HG02981 (cell line): ENCODE results near the gene AGAP9.
A peak's percentile ranks its signal among the peaks of the same experiment; 100 is the strongest.
"Not testable (repeated sequence)": the region's sequence is repeated elsewhere in the genome, so short reads cannot be mapped to it uniquely, and the experiment has no call there.

Experiments used
- ATAC-seq: cut with Tn5 transposase; IDR thresholded peaks from one replicate; pipeline ENCODE4 v1.9.1; 2021; ENCODE audit warnings: mild to moderate bottlenecking, moderate library complexity; ENCODE audit not compliant: unreplicated experiment

AGAP9 gene

GRCh38 chr10:47523475-47523874, at the start of gene AGAP9:
Gene AGAP9, minus strand, starts transcription at chr10:47523638. Its CDS starts 112 bp downstream, at chr10:47523526.
- not testable (repeated sequence) for ATAC-seq

GRCh38 chr10:47571138-47571912, 47.9 kb upstream of the AGAP9 start:
- not testable (repeated sequence) for ATAC-seq

DNA sequence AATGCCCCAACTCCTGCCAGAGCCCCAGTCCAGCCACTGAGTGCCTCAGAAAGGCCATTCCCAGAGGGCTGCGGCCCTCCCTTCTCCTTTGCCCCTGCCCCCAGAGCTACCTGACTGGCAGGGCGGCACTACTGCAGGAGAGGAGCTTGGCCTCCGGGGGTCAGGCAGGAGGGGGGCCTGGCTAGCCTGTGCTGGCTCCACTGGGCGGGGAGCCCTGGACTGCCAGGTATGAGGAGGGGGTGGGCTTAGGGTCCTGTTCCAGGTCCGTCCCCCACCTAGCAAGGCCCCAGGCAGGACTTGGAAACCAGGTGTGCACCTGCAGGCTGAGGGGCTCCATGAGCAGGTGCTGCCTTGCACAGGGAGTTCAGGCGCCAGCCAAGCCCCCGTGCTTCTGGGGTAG, 43.3 kb upstream of the AGAP9 start:
- not testable (repeated sequence) for ATAC-seq

- not testable (repeated sequence) for ATAC-seq
Observed at GRCh38 chr10:47566108-47566699, 42.8 kb upstream of the AGAP9 start.

DNA sequence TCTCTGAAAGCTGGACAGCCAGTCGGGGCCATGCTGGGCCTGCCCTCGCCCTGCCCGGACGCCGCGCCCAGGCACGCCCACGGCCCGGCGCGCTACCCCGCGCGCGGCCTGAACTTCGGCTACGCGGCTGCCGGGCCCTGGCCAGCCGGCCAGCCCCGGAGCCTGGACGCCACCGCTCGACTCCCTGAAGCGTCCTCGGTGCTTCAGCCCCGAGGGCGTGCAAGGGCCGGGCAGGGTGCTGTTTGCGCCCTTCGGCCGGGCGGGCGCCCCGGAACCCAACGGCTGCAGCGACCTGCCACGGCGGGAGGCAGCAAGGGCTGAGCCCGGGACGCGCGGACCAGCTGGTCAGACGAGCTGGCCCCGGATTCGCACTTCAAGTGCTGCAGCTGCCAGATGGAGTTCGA, 42.1 kb upstream of the AGAP9 start:
- ATAC-seq: not testable (repeated sequence)

- not testable (repeated sequence) for ATAC-seq
Observed at GRCh38 chr10:47564953-47565352, 41.5 kb upstream of the AGAP9 start.

DNA sequence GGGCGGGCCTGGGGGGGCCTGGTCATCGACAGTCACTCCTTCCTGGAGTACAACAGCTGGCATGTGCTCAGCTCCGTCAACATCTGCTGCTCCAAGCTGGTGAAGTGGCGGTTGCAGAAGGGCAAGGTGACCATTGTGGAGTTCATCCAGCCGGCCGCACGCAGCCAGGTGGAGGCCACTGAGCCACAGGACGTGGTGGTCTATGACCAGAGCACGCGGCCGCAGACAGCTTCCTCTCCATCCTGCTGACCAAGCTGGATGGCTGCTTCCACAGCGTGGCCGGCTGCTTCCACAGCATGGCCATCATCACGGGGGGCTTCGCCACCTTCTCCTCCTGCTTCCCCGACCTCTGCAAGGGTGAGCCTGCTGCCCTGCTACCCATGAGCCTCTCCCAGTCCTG, 40.9 kb upstream of the AGAP9 start:
- ATAC-seq: not testable (repeated sequence)

DNA sequence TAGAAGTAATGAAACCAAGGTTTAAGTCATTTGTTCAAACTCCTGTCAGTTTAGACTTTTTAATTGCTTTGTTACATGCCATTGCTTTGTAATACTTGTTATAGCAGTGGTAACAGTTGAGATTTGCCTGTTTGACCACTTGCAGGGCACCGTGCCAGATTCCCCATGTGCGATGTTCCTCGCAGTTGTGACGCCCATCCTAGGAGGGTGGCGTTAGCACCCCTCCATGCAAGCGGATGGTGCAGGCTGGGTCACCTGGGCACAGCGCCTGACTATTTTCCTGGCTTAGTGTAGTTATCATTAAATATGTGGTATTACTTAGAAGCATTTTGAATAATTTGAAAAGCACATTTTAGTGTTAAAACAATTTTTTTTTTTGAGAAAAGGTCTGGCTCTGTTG, 37.0 kb upstream of the AGAP9 start:
- ATAC-seq: not testable (repeated sequence)

DNA sequence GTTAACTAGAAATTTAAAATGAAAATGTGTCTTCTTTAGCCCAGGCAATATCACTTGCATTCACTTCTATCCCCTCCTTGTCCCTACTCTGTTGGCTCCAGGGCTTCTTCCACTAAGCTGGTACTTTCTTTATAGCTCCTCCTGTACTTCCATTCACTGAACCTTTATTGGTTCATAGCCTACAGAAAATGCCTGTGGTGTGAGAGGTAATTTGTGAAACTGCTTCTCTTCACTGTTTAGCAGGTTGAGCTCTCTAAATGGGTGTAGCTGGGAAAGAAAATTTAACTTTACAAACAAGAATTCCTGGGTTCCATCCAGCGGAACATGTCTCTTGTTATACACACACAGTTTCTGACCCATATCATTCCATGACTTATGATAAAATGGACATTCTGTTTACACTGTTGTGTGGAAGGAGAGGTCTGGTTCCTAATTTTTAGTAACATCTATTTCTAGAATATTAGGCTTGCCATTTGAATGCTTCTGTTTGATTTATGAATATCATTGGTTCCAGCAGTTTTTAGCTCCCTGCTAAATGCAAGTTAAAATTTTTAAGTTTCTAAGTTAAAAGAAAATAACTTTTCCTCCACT, 36.4 kb upstream of the AGAP9 start:
- ATAC-seq: not testable (repeated sequence)

- not testable (repeated sequence) for ATAC-seq
Observed at GRCh38 chr10:47558109-47558508, 34.7 kb upstream of the AGAP9 start.

- ATAC-seq: not testable (repeated sequence)
Observed at GRCh38 chr10:47557616-47558015, 34.2 kb upstream of the AGAP9 start.

- ATAC-seq: not testable (repeated sequence)
Observed at GRCh38 chr10:47555334-47555733, 31.9 kb upstream of the AGAP9 start.

GRCh38 chr10:47554552-47554951, 31.1 kb upstream of the AGAP9 start:
- not testable (repeated sequence) for ATAC-seq

DNA sequence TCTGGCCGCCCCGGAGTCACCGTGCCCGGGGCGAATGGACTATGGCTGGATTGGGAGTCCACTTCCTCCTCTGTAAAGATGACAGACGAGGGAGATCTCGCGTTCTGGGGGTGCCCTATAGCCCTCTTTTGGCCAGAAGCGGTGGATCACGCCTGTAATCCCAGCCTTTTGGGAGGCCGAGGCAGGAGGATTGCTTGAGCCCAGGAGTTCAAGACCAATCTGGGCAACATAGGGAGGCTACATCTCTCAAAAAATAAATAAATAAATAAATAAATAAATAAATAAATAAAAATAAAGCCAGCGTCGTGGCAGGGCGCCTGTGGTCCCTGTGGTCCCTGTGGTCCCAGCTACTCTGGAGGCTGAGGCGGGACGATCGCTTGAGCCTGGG, 30.4 kb upstream of the AGAP9 start:
- ATAC-seq: not testable (repeated sequence)

GRCh38 chr10:47553214-47553859, 29.9 kb upstream of the AGAP9 start:
- ATAC-seq: peak; percentile 82

DNA sequence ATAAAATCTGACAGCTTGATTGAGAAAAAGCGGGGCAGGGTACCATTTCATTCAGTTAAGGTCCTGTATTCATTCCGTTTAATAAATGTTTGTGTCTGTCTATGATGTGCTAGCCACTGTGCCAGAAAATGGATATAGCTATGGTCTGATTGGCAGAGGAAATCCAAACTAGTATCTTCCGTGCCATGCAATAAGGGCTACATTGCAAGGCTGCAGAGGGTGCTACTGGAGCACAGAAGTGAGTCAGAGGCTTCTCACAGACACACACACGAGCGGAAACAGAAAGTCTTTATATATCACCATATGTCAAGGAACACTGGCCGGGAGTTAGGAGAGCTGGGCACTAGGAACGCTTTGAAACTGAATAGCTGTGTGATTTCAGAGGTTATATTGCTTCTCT, 29.3 kb upstream of the AGAP9 start:
- ATAC-seq: peak; percentile 46

- ATAC-seq: not testable (repeated sequence)
Observed at GRCh38 chr10:47547286-47547685, 23.8 kb upstream of the AGAP9 start.

DNA sequence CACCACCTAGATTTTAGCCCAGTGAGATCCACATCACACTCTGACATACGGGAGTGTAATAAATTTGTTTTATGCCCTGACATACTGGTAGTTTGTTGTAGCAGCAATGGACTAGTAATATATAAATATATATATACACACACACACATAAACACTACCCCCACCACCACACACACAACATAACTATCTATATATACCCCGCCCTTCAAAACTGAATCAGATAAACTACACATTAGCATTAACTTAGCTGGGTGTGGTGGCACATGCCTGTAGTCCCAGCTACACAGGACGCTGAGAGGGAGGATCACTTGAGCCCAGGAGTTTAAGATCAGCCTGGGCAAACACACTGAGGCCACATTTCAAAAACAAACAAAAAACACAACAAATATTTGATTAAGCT, 13.0 kb upstream of the AGAP9 start:
- not testable (repeated sequence) for ATAC-seq

DNA sequence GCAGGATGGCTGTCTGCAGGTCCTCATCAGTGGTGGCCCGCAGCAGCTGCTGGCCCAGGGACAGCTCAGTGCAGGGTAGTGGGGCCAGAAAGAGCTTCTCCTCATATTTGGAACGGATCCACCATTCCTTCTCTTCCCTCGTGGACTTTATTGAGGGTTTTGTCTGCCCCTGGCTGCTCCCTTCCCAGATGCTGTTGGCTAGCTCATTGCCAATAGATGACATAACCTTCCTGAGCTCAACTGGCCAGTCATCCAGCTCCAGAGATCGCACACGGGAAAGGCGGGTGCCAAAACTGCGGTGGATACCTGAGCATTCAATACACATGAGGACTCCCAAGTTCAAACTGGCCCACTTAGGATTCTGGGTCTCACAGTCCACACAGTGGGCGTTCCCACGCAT, 21.1 kb downstream of the AGAP9 start:
- not testable (repeated sequence) for ATAC-seq

- ATAC-seq: not testable (repeated sequence)
Observed at GRCh38 chr10:47494226-47494625, 29.2 kb downstream of the AGAP9 start.

- not testable (repeated sequence) for ATAC-seq
Observed at GRCh38 chr10:47491600-47491999, 31.8 kb downstream of the AGAP9 start, which contains the start of gene FAM25G. Gene FAM25G, minus strand, starts transcription at chr10:47491700. Its CDS starts 26 bp downstream, at chr10:47491674.
